SKM-1 treated with dmso at 0.1 percent for 144 hours (cell line): Measurements from ENCODE around the gene EYA3.

Experiments
- DNase-seq: peaks from one replicate; lab custom pipeline; 2025; ENCODE audit not compliant: unreplicated experiment; lab: John Stamatoyannopoulos, UW

EYA3 gene

GRCh38 chr1:27973771-27974416, 114.5 kb downstream of the EYA3 start:
- DNase-seq: no peak

GRCh38 chr1:27972141-27972540, 116.3 kb downstream of the EYA3 start:
- no peak for DNase-seq

GRCh38 chr1:27971674-27972073, 116.7 kb downstream of the EYA3 start:
- no peak for DNase-seq

- DNase-seq: no peak
Measured at GRCh38 chr1:27970401-27970800, 118.0 kb downstream of the EYA3 start.

- DNase-seq: no peak
Measured at GRCh38 chr1:27968692-27969091, 119.7 kb downstream of the EYA3 start.

- no peak for DNase-seq
Measured at GRCh38 chr1:27967884-27968466, 120.4 kb downstream of the EYA3 start.

- DNase-seq: no peak
Measured at GRCh38 chr1:27967106-27967883, 121.1 kb downstream of the EYA3 start.

- no peak for DNase-seq
Measured at GRCh38 chr1:27966402-27967105, 121.9 kb downstream of the EYA3 start.

GRCh38 chr1:27963393-27963792, 125.0 kb downstream of the EYA3 start:
- DNase-seq: no peak

GRCh38 chr1:27961646-27962221, 126.7 kb downstream of the EYA3 start:
- no peak for DNase-seq

- DNase-seq: no peak
Measured at GRCh38 chr1:27960762-27961645, 127.4 kb downstream of the EYA3 start.

- no peak for DNase-seq
Measured at GRCh38 chr1:27959792-27960603, 128.4 kb downstream of the EYA3 start, which contains the start of gene XKR8. Gene XKR8 (plus strand): TSS chr1:27959973. CDS start chr1:27960070, 97 bp downstream.

- DNase-seq: no peak
Measured at GRCh38 chr1:27958513-27958912, 129.9 kb downstream of the EYA3 start.

- DNase-seq: no peak
Measured at GRCh38 chr1:27957655-27958054, 130.8 kb downstream of the EYA3 start.

- no peak for DNase-seq
Measured at GRCh38 chr1:27956761-27957160, 131.6 kb downstream of the EYA3 start.

- DNase-seq: no peak
Measured at GRCh38 chr1:27955076-27955475, 133.3 kb downstream of the EYA3 start.

- no peak for DNase-seq
Measured at GRCh38 chr1:27954186-27954585, 134.2 kb downstream of the EYA3 start.

GRCh38 chr1:27952147-27952546, 136.3 kb downstream of the EYA3 start:
- no peak for DNase-seq

GRCh38 chr1:27951396-27951795, 137.0 kb downstream of the EYA3 start:
- DNase-seq: no peak
